GM12865 (cell line): ENCODE measurements around the gene TRIM34.
"Not testable (repeated sequence)": the region's sequence is repeated elsewhere in the genome, so short reads cannot be mapped to it uniquely, and the experiment has no call there.

ENCODE experiments used
- DNase-seq: peaks from one replicate; pipeline ENCODE4 v3.0.0; 2010; ENCODE audit warnings: low read depth
- H3K4me3 ChIP-seq: 2 replicates; pipeline ENCODE4 v1.5.1; 2011; ENCODE audit warnings: mild to moderate bottlenecking, low read depth, low read length, control low read depth
- CTCF ChIP-seq: IDR thresholded peaks from 2 replicates; pipeline ENCODE4 v1.5.1; 2011; ENCODE audit warnings: low read length, control low read depth, low read depth, inconsistent platforms; ENCODE audit not compliant: insufficient read depth; ENCODE audit errors: missing control alignments

The TRIM34 gene

GRCh38 chr11:5591613-5592012 is 33.2 kb upstream of the TRIM34 start:
- TF ChIP-seq CTCF: no peak
- H3K4me3 ChIP-seq: no peak overlapping the region
- DNase-seq: no peak

- no peak for DNase-seq
- no peak overlapping the region for H3K4me3 ChIP-seq
- TF ChIP-seq CTCF: no peak
Observed at GRCh38 chr11:5592615-5593014, 32.2 kb upstream of the TRIM34 start.

GRCh38 chr11:5593146-5593545 is 31.7 kb upstream of the TRIM34 start:
- no peak for DNase-seq
- H3K4me3 ChIP-seq: no peak overlapping the region
- TF ChIP-seq CTCF: no peak

GRCh38 chr11:5596607-5597201 is 28.1 kb upstream of the TRIM34 start, which contains the start of gene TRIM6:
TSS of gene TRIM6 (plus strand) at chr11:5596637. CDS start at chr11:5596898, 261 bp downstream.
- TF ChIP-seq CTCF: no peak
- peak; percentile 56 for DNase-seq
- H3K4me3 ChIP-seq: peak within 1 kb of the TSS; percentile 72

GRCh38 chr11:5597953-5598352 is 26.8 kb upstream of the TRIM34 start:
- DNase-seq: no peak
- TF ChIP-seq CTCF: no peak
- no peak overlapping the region for H3K4me3 ChIP-seq

- peak; percentile 89 for TF ChIP-seq CTCF
- DNase-seq: peak; percentile 91
- no peak overlapping the region for H3K4me3 ChIP-seq
Observed at GRCh38 chr11:5600374-5600851, 24.4 kb upstream of the TRIM34 start.

GRCh38 chr11:5602791-5603190 is 22.0 kb upstream of the TRIM34 start:
- H3K4me3 ChIP-seq, DNase-seq: not testable (repeated sequence)
